Left ventricle myocardium superior (tissue), 1 donor: Measurements from ENCODE around the gene DCDC1. TPM values are rescaled to one million over a fixed set of nuclear protein-coding genes. Genes with fewer than 3 reads are reported as not detected.

Source experiments
- ATAC-seq: fragments of 200-7000 bp; cut with Tn5 transposase; one replicate; pipeline ENCODE4 v1.9.1; 2020; ENCODE audit warnings: mild to moderate bottlenecking, moderate library complexity
- DNase-seq: peaks from one replicate; pipeline ENCODE4 v3.0.0-alpha.2; 2020
- intact Hi-C: fragments of 100-400 bp; cut with micrococcal nuclease; formaldehyde crosslinking; loops from one replicate; pipeline ENCODE4 v1.11.0; 2022
- total RNA-seq: library from RNA; stranded (reverse); fragmentation: NEBNext Ultra II Directional; extraction: Animal tissue kit (Norgen Biotek cat#: 25700); gene quantifications from one replicate; pipeline ENCODE4 v1.2.1, GENCODE V29; 2021
- donor health status: DM: no; HTN: yes; CAD: no; lungs with severe emphysema.

The DCDC1 gene
- total RNA-seq, 1 donor from 2014 or later = not detected

GRCh38 chr11:30878400-30878799 is 491.1 kb downstream of the DCDC1 start:
- ATAC-seq = no peak
- intact Hi-C loops = no loop called here
- no peak for DNase-seq

- intact Hi-C loops = no loop called here
- no peak for ATAC-seq
These were observed 492.7 kb downstream of the DCDC1 start for GRCh38 chr11:30876663-30877396.

GRCh38 chr11:30876228-30876627 is 493.3 kb downstream of the DCDC1 start:
- ATAC-seq = peak; percentile 84
- DNase-seq = no peak
- intact Hi-C loops = no loop called here

More at GRCh38 chr11:30876663-30877396, 492.7 kb downstream of the DCDC1 start:
- no peak for DNase-seq

GRCh38 chr11:30875806-30876205 is 493.7 kb downstream of the DCDC1 start:
- ATAC-seq = no peak
- intact Hi-C loops = no loop called here
- no peak for DNase-seq

- DNase-seq = no peak
- intact Hi-C loops = no loop called here
- ATAC-seq = peak; percentile 21
These were observed 495.5 kb downstream of the DCDC1 start for GRCh38 chr11:30873924-30874610.

- intact Hi-C loops = no loop called here
- no peak for DNase-seq
- ATAC-seq = peak; percentile 61
These were observed 500.9 kb downstream of the DCDC1 start for GRCh38 chr11:30868626-30869081.

GRCh38 chr11:30863209-30863608 is 506.3 kb downstream of the DCDC1 start:
- intact Hi-C loops = no loop called here

GRCh38 chr11:30861531-30861930 is 508.0 kb downstream of the DCDC1 start:
- DNase-seq (no peak), ATAC-seq (no peak)
- intact Hi-C loops = no loop called here

More at GRCh38 chr11:30863209-30863608, 506.3 kb downstream of the DCDC1 start:
- DNase-seq (no peak), ATAC-seq (no peak)

- DNase-seq = no peak
- ATAC-seq = no peak
- intact Hi-C loops = no loop called here
These were observed 508.5 kb downstream of the DCDC1 start for GRCh38 chr11:30861064-30861463.

GRCh38 chr11:30860146-30860545 is 509.4 kb downstream of the DCDC1 start:
- DNase-seq (no peak), ATAC-seq (no peak)
- intact Hi-C loops = no loop called here

GRCh38 chr11:30859669-30860068 is 509.9 kb downstream of the DCDC1 start:
- intact Hi-C loops = no loop called here
- ATAC-seq = no peak
- no peak for DNase-seq

- DNase-seq = no peak
- ATAC-seq = no peak
- intact Hi-C loops = no loop called here
These were observed 514.0 kb downstream of the DCDC1 start for GRCh38 chr11:30855383-30856006.

- DNase-seq = no peak
- ATAC-seq = no peak
- intact Hi-C loops = no loop called here
These were observed 516.1 kb downstream of the DCDC1 start for GRCh38 chr11:30853439-30853838.

GRCh38 chr11:30852645-30853044 is 516.9 kb downstream of the DCDC1 start:
- DNase-seq (no peak), ATAC-seq (no peak)
- intact Hi-C loops = no loop called here

- DNase-seq = no peak
- ATAC-seq = no peak
- intact Hi-C loops = no loop called here
These were observed 517.4 kb downstream of the DCDC1 start for GRCh38 chr11:30852091-30852490.

- intact Hi-C loops = no loop called here
- ATAC-seq (no peak), DNase-seq (no peak)
These were observed 532.3 kb downstream of the DCDC1 start for GRCh38 chr11:30837252-30837651.

GRCh38 chr11:30832831-30833230 is 536.7 kb downstream of the DCDC1 start:
- ATAC-seq = no peak
- no peak for DNase-seq
- intact Hi-C loops = no loop called here

GRCh38 chr11:30830681-30831080 is 538.9 kb downstream of the DCDC1 start:
- no peak for ATAC-seq
- intact Hi-C loops = no loop called here
- DNase-seq = no peak

- no peak for ATAC-seq
- no peak for DNase-seq
- intact Hi-C loops = no loop called here
These were observed 542.6 kb downstream of the DCDC1 start for GRCh38 chr11:30826911-30827310.

GRCh38 chr11:30825723-30826122 is 543.8 kb downstream of the DCDC1 start:
- intact Hi-C loops = no loop called here
- ATAC-seq = no peak
- no peak for DNase-seq
